Duodenal mucosa (tissue), 2 donors: ENCODE data around the gene BARD1.
A peak's percentile ranks its signal among the peaks of the same experiment; 100 is the strongest.
"Not testable (repeated sequence)": the region's sequence is repeated elsewhere in the genome, so short reads cannot be mapped to it uniquely, and the experiment has no call there.

ENCODE experiments used
- H3K27ac ChIP-seq: one replicate; pipeline ENCODE4 v1.7.0; 2013; ENCODE audit warnings: low read depth, low read length
- H3K27me3 ChIP-seq, 2 donors: one replicate each; pipeline ENCODE4 v1.7.0; 2013; ENCODE audit warnings: low read length in 2 of 2, control low read depth in 1 of 2; ENCODE audit not compliant: insufficient read depth in 2 of 2, control insufficient read depth in 1 of 2
- H3K36me3 ChIP-seq, 2 donors: one replicate each; pipeline ENCODE4 v1.7.0; 2013; ENCODE audit warnings: low read length in 2 of 2, control low read depth in 1 of 2; ENCODE audit not compliant: insufficient read depth in 2 of 2, control insufficient read depth in 1 of 2
- H3K4me1 ChIP-seq, 2 donors: one replicate each; pipeline ENCODE4 v1.7.0; 2013; ENCODE audit warnings: low read length in 2 of 2, control low read depth in 1 of 2; ENCODE audit not compliant: insufficient read depth in 2 of 2, control insufficient read depth in 1 of 2
- H3K4me3 ChIP-seq, 2 donors: one replicate each; pipeline ENCODE4 v1.7.0; 2013; ENCODE audit warnings: low read length in 2 of 2, low read depth in 1 of 2
- H3K9ac ChIP-seq, 2 donors: one replicate each; pipeline ENCODE4 v1.7.0; 2013; ENCODE audit warnings: low read length in 2 of 2, low read depth in 1 of 2
- H3K9me3 ChIP-seq, 2 donors: one replicate each; pipeline ENCODE4 v1.7.0; 2013; ENCODE audit warnings: low read length in 2 of 2, control low read depth in 1 of 2; ENCODE audit not compliant: control insufficient read depth in 1 of 2

Gene BARD1

DNA sequence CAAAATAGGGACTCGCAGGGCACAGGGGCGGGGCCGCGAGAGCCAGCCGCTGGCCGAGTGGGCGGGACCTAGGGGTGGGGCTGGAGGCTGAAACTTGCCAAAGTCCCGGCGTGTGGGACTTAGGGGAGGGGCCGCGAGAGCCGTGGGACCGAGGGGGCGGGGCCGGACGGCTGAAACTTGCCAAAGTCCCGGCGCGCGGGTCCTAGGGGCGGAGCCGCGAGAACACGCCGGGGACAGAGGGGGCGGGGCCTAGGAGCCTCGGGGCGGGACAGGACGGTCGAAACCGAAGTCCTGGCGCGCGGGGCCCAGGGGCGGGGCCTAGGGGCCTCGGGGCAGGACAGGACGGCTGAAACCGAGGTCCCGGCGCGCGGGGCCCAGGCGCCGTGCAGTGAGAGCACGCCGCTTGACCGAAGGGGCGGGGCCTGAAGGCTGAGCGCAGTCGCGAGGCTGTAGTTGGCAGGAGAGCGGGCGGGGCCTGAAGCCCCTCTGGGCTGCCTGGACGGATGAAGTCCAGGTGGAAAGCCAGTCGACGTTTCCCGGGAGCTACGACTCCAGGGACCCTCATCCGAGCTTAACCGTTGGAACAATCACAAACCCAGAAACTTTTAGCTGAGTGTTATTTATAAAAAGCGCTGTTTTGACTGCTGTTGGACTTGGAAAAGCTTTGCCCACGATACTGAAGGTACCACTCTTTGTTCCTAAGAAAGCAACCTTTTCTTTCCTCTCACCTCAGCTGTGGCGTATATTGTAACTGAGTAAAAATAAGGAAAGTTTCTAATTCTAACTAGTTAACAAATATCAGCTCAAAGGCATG, 475 bp upstream of the BARD1 start:
- Histone ChIP-seq H3K4me3 (peak overlapping the region; percentile 86 to 92), H3K9ac (peak overlapping the region; percentile 77 to 80), H3K27ac (peak overlapping the region; percentile 87), H3K4me1 (peaks cover 7 to 13% of the 10 kb centered on the region in 2 donors), H3K36me3 (no peaks in the 10 kb centered on the region), H3K9me3 (no peaks in the 10 kb centered on the region), H3K27me3 (no peaks in the 10 kb centered on the region)

DNA sequence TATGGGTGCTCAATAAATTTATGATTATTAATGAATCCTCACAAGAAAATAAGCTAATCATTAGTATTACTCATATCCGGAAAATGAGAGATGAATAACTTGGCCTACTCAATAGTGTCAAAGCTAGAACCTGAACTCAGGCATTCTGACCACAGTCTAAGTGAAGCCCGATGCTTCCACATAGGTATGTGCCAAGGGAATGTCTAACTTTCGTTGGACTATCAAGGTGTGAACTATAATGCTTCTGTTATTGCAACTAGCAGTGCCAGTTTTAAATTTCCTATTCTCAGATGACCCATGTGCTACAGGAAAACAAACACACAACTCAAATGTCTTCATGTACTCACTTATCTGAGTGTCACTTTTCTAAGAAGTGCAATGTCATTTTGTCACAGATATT, 1.8 kb downstream of the BARD1 start:
- Histone ChIP-seq H3K4me3 (peak overlapping the region; percentile 67 to 92), H3K4me1 (peaks cover 7 to 13% of the 10 kb centered on the region in 2 donors), H3K36me3 (no peaks in the 10 kb centered on the region), H3K27me3 (no peaks in the 10 kb centered on the region), H3K27ac (no peak overlapping the region), H3K9me3 (no peaks in the 10 kb centered on the region), H3K9ac (peak overlapping the region in 1 of 2 donors; percentile 61)

DNA sequence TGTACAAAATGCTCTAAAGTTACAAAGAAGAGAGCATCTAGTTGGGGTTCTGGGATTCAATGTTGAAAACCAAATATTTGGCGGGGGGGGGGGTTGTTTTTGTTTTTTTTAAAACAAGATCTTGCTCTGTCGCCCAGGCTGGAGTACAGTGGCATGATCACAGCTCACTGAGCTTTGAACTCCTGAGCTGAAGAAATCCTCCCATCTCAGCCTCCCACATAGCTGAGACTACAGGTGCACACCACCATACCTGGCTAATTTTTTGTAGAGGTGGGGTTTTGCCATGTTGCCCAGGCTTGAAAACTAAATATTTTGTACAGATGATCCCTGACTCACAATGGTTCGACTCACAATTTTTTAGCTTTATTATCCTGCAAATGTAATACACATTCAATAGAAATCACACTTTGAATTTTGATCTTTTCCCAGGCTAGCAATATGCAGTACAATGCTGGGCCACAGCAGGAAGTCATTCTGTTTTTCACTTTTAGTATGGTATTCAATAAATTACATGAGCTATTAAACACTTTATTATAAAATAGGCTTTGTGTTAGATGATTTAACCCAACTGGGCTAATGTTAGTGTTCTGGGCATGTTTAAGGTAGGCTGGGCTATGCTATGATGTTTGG, 7.6 kb downstream of the BARD1 start:
- no peaks in the 10 kb centered on the region for H3K9me3 ChIP-seq
- no peaks in the 10 kb centered on the region for H3K27me3 ChIP-seq
- no peaks in the 10 kb centered on the region for H3K4me1 ChIP-seq
- H3K4me3 ChIP-seq = no peak overlapping the region
- H3K36me3 ChIP-seq = no peaks in the 10 kb centered on the region
- H3K27ac ChIP-seq = no peak overlapping the region
- H3K9ac ChIP-seq = no peak overlapping the region

DNA sequence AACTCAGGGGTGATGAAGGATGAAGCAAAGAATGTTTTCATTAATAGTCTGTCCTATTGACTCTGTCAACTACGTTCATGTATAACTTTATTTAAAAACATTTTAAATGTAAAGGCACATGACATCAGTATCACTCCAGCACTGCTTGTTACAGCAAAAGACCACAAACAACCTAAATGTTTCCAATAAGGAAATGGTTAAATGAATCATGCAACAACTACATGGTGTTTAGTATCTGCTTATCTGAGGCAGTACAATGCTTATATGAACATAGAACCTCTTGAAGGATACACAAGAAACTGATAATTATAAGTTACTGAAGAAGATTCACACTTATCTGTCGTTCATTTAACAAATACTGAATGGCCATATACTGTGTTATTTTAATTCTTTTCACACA, 8.4 kb downstream of the BARD1 start:
- H3K4me3 ChIP-seq = no peak overlapping the region
- no peak overlapping the region for H3K27ac ChIP-seq
- H3K27me3 ChIP-seq = no peaks in the 10 kb centered on the region
- H3K36me3 ChIP-seq = no peaks in the 10 kb centered on the region
- no peaks in the 10 kb centered on the region for H3K9me3 ChIP-seq
- no peak overlapping the region for H3K9ac ChIP-seq
- H3K4me1 ChIP-seq = no peaks in the 10 kb centered on the region

DNA sequence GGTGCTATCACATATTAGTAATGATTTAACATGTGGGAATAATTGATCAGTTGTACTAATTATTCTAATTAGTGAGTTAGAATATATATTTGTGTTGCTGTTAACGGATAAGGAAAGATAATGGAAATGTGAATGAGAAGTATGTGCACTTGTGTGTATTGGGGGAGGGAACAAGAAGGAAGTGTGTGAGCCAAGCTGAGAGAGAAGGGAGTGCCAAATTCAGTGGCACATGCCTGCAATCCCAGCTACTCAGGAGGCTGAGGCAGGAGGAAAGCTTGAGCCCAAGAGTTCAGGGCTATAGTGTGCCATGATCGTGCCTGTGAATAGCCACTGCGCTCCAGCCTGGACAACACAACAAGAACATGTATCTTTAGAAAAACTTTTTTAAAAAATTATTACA, 9.3 kb downstream of the BARD1 start:
- Histone ChIP-seq H3K4me3 (no peak overlapping the region), H3K27me3 (no peaks in the 10 kb centered on the region), H3K4me1 (no peaks in the 10 kb centered on the region), H3K36me3 (no peaks in the 10 kb centered on the region), H3K9ac (no peak overlapping the region), H3K27ac (no peak overlapping the region), H3K9me3 (no peaks in the 10 kb centered on the region)

DNA sequence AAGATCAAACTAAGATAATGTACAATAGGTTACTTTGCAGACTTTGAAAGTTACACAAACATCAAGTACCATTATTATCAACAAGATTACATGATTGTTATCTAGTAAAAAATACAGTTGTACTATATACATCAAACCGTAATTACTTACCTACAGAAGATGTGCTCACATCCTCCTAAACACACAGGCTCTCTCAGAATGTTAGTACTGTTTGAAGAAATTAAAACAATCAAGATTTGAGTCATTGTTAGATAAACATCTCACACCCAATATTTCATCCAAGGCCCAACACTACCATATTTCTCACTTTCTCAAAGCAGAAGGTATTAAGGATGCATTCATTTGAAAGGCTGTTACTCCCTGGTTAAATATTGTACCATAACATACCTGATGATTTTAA, 12.6 kb downstream of the BARD1 start:
- Histone ChIP-seq H3K4me3 (no peak overlapping the region), H3K36me3 (no peaks in the 10 kb centered on the region), H3K4me1 (no peaks in the 10 kb centered on the region), H3K9me3 (no peaks in the 10 kb centered on the region), H3K9ac (no peak overlapping the region), H3K27ac (no peak overlapping the region), H3K27me3 (no peaks in the 10 kb centered on the region)

DNA sequence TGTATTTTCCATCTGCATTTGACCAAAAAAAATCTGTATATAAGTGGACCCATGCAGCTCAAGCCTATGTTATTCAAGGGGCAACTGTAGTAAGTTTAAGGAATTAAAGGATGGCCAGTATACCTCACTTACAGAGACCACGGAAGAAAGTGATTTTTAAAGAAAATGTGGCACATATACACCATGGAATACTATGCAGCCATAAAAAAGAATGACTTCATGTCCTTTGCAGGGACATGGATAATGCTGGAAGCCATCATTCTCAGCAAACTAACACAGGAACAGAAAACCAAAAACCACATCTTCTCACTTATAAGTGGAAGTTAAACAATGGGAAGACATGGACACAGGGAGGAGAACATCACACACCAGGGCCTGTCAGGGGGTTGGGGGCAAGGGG, 26.3 kb downstream of the BARD1 start:
- not testable (repeated sequence) for H3K4me1 ChIP-seq, H3K9ac ChIP-seq, H3K9me3 ChIP-seq, H3K27me3 ChIP-seq, H3K4me3 ChIP-seq, H3K27ac ChIP-seq
- peaks cover 11 to 21% of the 10 kb centered on the region in 2 donors for H3K36me3 ChIP-seq

DNA sequence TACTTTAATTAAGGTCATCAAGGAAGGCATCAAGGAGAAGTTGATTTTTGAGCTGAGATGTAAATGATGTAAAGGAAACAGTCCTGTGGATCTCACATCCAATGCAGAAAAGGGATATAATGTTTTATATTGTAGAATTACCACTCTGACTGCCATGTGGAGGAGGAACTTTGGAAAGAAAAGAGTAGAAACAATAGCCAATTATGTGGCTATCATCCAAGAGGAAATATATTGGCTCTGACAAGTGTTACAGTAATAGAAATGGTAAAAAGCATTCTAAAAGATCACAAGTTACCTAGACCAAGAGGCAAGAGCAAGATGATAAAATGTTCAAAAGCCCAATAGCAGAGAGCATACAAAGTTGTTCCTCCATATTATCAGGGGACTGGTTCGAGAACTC, 26.8 kb downstream of the BARD1 start:
- peaks cover 11 to 21% of the 10 kb centered on the region in 2 donors for H3K36me3 ChIP-seq
- no peak overlapping the region for H3K9ac ChIP-seq
- H3K4me3 ChIP-seq = no peak overlapping the region
- H3K27ac ChIP-seq = no peak overlapping the region
- no peaks in the 10 kb centered on the region for H3K27me3 ChIP-seq
- no peaks in the 10 kb centered on the region for H3K4me1 ChIP-seq
- H3K9me3 ChIP-seq = peaks cover 2 to 6% of the 10 kb centered on the region in 2 donors

GRCh38 chr2:214781226-214781625, 28.3 kb downstream of the BARD1 start:
- H3K27me3 ChIP-seq = no peaks in the 10 kb centered on the region
- no peak overlapping the region for H3K27ac ChIP-seq
- H3K36me3 ChIP-seq = peaks cover 11 to 21% of the 10 kb centered on the region in 2 donors
- H3K9me3 ChIP-seq = peaks cover 2 to 6% of the 10 kb centered on the region in 2 donors
- no peak overlapping the region for H3K9ac ChIP-seq
- H3K4me3 ChIP-seq = no peak overlapping the region
- no peaks in the 10 kb centered on the region for H3K4me1 ChIP-seq

DNA sequence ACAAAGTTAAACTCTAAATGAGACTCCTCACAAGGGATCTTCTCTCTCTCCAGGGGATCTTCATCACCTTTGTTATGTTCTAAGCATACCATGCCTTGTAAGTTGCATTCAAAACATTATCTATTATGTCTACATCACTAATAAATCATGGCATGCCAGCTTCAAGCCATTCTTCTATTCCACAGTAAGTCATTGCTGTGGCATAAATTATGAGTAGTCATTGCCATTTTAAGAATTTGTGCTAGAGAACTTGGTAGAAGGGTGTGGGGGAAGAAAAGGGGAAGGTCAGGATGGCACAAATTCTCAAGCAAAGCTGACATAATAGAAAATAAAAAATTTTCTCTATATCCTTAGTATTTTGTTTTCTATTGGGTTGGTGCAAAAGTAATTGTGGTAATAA, 33.5 kb downstream of the BARD1 start:
- peaks cover 11 to 19% of the 10 kb centered on the region in 2 donors for H3K36me3 ChIP-seq
- H3K9me3 ChIP-seq = peaks cover 0 to 5% of the 10 kb centered on the region in 2 donors
- no peaks in the 10 kb centered on the region for H3K27me3 ChIP-seq
- no peak overlapping the region for H3K27ac ChIP-seq
- no peaks in the 10 kb centered on the region for H3K4me1 ChIP-seq
- no peak overlapping the region for H3K4me3 ChIP-seq
- no peak overlapping the region for H3K9ac ChIP-seq
